Activated T-cell treated with anti-CD3 and anti-CD28 coated beads, Interleukin-2, amount 50 U/mL, for 48 hours (primary cell): Measurements from ENCODE around the gene DDX42.
"Not testable (repeated sequence)": the region's sequence is repeated elsewhere in the genome, so short reads cannot be mapped to it uniquely, and the experiment has no call there.

Experiments used
- DNase-seq, 2 experiments: peaks; one replicate each; pipeline ENCODE4 v3.0.0-alpha.2; 2020

Gene DDX42

GRCh38 chr17:63780507-63780906 is 6.5 kb downstream of the DDX42 start:
- DNase-seq = no peak

DNA sequence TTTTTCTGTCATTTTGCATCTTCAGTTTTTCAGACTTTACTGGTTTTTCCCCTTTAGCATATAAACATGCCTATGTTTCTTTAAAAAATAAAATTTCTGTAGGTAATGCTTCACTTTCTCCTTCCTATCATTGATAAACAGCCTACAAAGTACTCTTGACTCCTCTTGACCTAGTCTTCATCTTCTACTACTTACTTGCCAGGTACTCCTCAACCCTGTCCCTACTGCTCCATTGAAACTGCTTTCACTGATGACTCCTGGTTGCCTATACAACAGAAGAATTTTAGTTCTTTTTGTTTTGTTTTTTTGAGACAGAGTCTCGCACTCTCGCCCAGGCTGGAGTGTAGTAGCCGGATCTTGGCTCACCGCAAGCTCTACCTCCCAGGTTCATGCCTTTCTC is 7.0 kb downstream of the DDX42 start:
- no peak for DNase-seq

GRCh38 chr17:63783522-63783921 is 9.6 kb downstream of the DDX42 start:
- DNase-seq = no peak

GRCh38 chr17:63785556-63785955 is 11.6 kb downstream of the DDX42 start:
- no peak for DNase-seq

DNA sequence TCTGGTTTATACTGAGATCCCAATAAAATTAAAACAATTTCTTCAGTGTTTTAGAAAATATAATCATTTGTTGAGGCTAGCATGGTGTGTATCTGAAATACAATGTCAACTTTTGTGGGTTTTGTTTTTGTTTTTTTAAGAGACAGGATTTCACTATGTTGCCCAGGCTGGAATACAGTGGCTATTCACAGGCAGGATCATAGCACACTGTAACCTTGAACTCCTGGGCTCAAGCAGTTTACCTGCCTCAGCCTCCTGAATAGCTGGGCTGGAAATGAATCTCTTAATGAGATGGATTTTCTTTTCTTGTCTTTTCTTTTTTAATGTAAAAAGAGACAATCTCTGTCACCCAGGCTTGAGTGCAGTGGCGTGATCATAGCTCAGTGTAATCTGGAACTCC is 12.1 kb downstream of the DDX42 start:
- DNase-seq = no peak

- no peak for DNase-seq
Observed at GRCh38 chr17:63786971-63787711, 13.2 kb downstream of the DDX42 start.

DNA sequence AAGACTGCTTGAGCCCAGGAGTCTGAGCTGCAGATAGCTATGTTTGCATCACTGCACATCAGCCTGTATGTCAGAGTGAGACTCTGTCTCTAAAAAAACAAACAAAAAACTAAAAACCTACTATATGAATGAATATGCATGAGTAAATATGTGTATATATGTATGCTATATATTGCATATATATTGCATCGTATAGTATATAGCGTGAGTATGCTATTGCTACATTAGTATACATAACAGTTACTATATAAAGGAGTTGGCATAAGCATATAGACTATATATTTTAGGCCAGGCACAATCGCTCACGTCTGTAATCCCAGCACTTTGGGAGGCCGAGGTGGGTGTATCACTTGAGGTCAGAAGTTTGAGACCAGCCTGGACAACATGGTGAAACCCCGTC is 16.1 kb downstream of the DDX42 start:
- DNase-seq = no peak

- DNase-seq = no peak
Observed at GRCh38 chr17:63792055-63792729, 18.2 kb downstream of the DDX42 start.

DNA sequence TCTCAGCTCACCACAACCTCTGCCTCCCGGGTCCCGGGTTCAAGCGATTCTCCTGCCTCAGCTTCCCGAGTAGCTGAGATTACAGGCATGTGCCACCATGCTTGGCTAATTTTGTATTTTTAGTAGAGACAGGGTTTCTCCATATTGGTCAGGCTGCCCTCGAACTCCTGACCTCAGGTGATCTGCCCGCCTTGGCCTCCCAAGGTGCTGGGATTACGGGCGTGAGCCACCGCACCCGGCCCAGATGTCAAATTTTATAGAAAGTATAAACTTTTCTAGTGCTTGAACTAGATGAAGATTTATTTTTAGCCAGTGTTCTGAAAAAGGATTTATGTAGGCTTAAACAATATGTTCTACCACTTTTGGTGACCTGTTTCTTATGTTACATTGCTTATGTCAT is 22.4 kb downstream of the DDX42 start:
- not testable (repeated sequence) for DNase-seq

DNA sequence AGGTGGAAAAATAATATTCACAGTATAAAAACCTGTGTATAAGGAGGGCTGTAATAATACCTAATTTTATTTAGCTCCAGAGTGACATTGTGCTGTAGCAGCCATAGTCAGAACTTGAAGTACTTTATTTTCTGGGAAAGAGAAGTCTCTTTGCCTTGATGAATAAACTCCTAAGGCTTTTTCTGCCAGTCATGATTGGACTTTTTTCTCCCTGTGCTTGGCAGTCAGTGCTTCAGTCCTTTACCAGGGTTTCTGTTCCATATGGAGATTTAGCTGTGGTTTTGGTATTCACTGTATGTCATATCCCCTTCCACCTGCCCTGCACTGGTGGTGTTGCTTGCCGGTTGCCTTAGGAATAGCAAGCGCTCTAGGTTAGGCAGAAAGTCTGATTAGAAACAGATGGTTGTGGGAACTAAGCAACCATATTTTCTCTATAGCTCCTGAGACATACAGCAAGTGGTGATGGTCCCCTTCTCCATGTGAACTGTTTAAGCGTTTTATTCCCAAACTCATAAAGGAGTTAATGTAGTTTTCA is 24.7 kb downstream of the DDX42 start:
- DNase-seq = no peak

- DNase-seq = no peak
Observed at GRCh38 chr17:63800783-63801182, 26.8 kb downstream of the DDX42 start.

DNA sequence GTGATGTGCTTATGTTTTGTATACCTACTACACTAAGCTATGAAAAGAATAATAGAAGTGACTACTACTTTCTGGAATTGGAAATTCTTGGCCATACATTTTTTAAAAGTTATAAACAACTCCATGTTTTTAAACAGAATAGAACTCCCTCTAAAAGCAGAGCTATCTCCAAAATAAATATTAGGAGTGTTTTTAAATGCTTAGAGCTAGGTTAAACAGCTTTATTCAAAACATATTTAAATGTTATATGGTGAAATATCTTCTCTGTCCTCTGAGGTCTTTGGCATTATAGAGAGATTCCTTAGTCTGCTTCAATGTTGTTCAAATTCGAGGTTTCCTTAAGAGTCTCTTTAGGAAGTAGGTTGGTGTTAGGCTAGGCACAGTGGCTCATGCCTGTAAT is 30.4 kb downstream of the DDX42 start:
- no peak for DNase-seq

DNA sequence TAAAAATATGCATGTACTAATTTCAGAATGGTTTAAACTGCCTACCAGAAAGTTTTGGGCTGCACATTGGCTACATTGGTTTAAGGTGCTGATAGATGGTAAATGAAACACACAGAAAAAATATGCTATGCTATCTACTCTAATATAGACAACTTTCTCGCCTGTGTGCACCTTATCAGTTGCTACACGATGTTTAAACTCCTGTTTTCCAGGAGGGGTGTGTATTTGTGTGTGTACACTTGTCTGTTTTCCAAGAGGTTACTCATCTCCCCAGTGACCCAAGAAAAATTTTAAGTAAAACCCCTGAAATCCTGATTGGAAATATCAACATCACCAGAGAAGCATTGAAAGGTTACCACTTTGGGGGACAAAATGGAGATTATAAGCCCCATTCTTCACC is 31.6 kb downstream of the DDX42 start:
- DNase-seq = no peak

DNA sequence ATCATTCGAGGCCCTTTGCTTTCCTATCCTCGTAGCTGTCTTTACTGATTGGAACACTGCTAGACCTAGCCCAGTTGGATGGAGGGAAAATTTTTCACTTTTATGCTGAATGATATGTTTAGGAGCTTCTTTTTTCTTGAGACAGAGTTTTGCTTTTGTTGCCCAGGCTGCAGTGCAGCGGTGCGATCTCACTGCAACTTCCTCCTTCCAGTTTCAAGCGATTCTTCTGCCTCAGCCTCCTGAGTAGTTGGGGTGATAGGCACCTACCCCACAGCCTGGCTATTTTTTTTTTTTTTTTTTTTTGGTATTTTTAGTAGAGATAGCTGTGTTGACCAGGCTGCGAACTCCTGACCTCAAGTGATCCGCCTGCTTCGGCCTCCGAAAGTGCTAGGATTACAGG is 36.0 kb downstream of the DDX42 start:
- no peak for DNase-seq

DNA sequence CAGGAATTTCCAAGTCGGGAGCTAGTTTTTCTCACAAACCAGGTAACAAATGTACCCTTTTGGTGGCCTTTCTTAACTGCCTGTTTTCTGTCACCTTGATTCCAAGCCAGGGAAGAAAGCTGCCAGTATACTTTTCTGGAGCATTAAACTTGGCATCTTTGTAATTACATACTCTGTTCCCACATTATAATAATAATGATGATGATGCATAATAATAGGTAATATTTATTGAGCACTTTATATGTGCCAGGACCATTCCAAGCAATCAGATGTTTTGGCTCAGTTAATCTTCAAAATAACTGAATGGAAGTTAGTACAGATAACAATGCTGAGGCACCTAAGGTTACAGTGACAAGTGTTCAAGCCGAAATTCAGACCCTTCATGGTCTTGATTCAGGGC is 42.2 kb downstream of the DDX42 start:
- DNase-seq = no peak

DNA sequence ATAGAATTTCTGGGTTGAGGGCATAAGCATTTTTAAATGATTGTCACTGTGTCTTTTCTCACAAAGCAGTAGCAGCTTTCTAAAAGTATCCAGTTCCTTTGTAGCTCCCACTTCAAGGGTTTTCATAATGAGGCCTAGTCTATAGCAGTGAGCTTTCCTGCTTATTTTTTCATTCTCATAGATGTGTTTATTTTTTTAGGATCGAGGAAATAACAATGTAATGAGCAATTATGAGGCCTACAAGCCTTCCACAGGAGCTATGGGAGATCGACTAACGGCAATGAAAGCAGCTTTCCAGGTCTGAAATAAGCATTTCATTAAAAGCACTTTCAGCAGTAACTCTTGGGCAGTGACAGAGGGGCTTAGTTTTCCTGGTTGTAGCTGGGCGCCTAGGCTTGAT is 42.7 kb downstream of the DDX42 start:
- no peak for DNase-seq

DNA sequence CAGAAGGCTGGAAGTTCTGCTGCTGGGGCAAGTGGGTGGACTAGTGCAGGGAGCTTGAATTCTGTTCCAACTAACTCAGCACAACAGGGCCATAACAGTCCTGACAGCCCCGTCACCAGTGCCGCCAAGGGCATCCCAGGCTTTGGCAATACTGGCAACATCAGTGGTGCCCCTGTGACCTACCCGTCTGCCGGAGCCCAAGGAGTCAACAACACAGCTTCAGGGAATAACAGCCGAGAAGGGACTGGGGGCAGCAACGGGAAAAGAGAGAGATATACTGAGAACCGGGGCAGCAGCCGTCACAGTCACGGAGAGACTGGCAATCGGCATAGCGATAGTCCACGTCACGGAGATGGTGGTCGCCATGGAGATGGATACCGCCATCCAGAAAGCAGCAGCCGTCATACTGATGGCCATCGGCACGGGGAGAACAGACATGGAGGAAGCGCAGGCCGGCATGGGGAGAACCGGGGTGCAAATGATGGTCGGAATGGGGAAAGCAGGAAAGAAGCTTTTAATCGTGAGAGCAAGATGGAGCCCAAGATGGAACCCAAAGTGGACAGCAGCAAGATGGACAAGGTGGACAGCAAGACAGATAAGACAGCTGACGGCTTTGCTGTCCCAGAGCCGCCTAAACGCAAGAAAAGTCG is 43.9 kb downstream of the DDX42 start:
- no peak for DNase-seq

GRCh38 chr17:63819131-63819530 is 45.2 kb downstream of the DDX42 start:
- DNase-seq = no peak

DNA sequence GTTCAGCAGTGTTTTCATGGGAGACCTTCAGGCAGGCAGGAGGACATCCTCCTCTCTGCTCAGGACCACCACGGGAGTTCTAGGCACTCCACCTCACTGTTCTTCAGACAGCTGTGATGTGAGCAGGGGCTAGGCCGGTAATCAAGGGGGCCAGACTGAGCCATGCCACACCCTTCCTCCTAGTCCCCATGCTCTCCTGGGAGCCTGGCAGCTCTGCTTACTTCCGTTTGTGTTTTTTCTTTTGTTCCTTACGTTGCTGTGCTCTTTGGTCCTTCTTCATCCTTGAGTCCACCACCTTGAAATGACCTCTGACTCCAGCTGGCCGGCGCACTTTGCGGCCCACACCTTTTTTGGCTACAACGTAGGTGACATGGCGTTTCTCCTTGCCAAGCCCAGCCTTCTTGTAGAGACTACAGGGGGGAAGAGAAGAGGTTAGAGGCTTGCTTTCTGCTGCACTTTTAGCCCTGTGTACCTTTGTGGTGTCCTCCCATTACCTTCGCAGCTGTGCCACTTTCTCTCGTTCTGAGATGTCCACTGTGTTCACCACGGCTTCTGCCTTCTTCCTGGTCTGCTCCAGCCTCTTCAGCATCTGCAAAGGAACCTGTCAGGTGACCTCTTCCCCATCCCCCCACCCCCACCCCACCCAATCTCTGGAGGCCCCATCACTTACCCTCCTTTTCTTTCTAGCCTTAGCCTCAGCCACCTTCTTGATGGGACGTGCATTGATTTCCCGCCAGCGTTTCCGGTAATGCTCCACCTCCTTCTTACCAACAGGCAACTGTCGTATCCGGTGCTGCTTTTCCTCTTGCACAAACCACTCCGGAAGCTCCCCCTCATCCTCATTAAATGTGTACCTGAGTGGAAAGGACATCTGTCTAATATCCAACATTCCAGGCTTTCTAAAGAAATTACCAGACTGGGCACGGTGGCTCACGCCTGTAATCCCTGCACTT is 45.9 kb downstream of the DDX42 start:
- DNase-seq = peak in 1 of 2 experiments; percentile 26

GRCh38 chr17:63820963-63821561 is 47.1 kb downstream of the DDX42 start:
- DNase-seq = no peak

DNA sequence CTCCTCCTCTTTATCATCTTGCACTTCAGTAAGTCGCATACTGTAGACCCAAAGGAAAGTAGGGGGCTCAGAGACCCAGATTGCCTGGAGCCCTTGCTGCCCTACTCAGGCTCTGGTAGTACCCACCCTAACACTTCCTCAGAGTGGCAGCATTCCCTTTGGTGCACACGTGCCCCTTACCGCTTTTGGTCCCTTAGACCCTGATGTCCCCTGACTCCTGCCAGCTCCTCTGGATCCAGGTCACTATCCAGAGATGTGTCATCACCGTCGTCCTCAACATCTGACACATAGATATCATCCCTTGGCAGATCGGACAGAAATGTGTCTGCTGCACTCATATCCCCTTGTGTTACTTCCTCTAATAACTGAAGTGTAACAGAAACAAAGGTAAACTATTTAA is 47.8 kb downstream of the DDX42 start:
- DNase-seq = no peak

GRCh38 chr17:63822537-63822936 is 48.6 kb downstream of the DDX42 start:
- DNase-seq = no peak
